Breast epithelium (tissue), 4 donors: ENCODE data around the gene FUZ. TPM values are rescaled to one million over a fixed set of nuclear protein-coding genes. Genes with fewer than 3 reads are reported as not detected.

Experiments used
- DNase-seq, 2 donors: peaks; one replicate each; pipeline ENCODE4 v3.0.0-alpha.2; 2019; ENCODE audit warnings: low spot score in 2 of 2
- H3K27ac ChIP-seq, 2 donors: fragments of 200-600 bp; sonication (generic) in 1 of 2; one replicate each; pipeline ENCODE4 v1.5.1; 2016 to 2019; ENCODE audit warnings: mild to moderate bottlenecking in 1 of 2
- H3K27me3 ChIP-seq, 2 donors: fragments of 200-600 bp; sonication (generic) in 1 of 2; one replicate each; pipeline versions ENCODE4 v1.5.1 to v1.6.0; 2017 to 2019; ENCODE audit warnings: control low read depth in 1 of 2, mild to moderate bottlenecking in 1 of 2
- H3K36me3 ChIP-seq: fragments of 200-600 bp; one replicate; pipeline ENCODE4 v1.5.1; 2019
- H3K4me1 ChIP-seq, 2 donors: fragments of 200-600 bp; sonication (generic); one replicate each; pipeline ENCODE4 v1.5.1; 2016 to 2019; ENCODE audit warnings: control low read depth in 1 of 2
- H3K4me3 ChIP-seq, 3 donors: fragments of 200-600 bp; sonication (generic); 1 replicate in 2 of 3; 2 replicates in 1 of 3; pipeline ENCODE4 v1.5.1; 2016 to 2019; ENCODE audit warnings: mild to moderate bottlenecking in 3 of 3, moderate library complexity in 2 of 3
- H3K9me3 ChIP-seq, 2 donors: fragments of 200-600 bp; sonication (generic) in 1 of 2; one replicate each; pipeline ENCODE4 v1.5.1; 2016 to 2019; ENCODE audit warnings: control low read depth in 1 of 2
- POLR2A ChIP-seq: fragments of 450-650 bp; IDR thresholded peaks from one replicate; pipeline ENCODE4 v1.6.1; 2016; ENCODE audit warnings: antibody characterized with exemption, mild to moderate bottlenecking, moderate library complexity
- POLR2AphosphoS5 ChIP-seq, 3 donors: sonication (generic); formaldehyde crosslinking; IDR thresholded peaks; one replicate each; pipeline ENCODE4 v1.6.1; 2017; ENCODE audit warnings: antibody characterized with exemption in 3 of 3
- intact Hi-C: fragments of 100-400 bp; cut with DNase I; formaldehyde crosslinking; loops from one replicate; pipeline ENCODE4 v1.15.1; 2023; ENCODE audit warnings: low total_unique reads
- total RNA-seq, 3 donors: library from RNA; depleted of rRNA; stranded (reverse); fragments of >200 nt; gene quantifications; one replicate each; pipeline ENCODE4 v1.1.0, GENCODE V29; 2016
- TF ChIP-seq, protein P1 (sequence below), 3 donors: fragments of 450-650 bp; IDR thresholded peaks; one replicate each; pipeline ENCODE4 v1.5.1; 2016 to 2017; ENCODE audit warnings: antibody characterized with exemption in 3 of 3, mild to moderate bottlenecking in 3 of 3, moderate library complexity in 3 of 3

Gene FUZ
- total RNA-seq, 3 donors from 2014 or later: 13.0 to 27.4 (median 18.7) TPM

GRCh38 chr19:49860336-49861102, 47.4 kb upstream of the FUZ start:
- H3K4me1 ChIP-seq: no peaks in the 10 kb centered on the region
- intact Hi-C loops: loop anchor here (1.0 kb wide), 1 partner anchor 30 kb away; no protein-coding TSS in a partner anchor
- TF ChIP-seq, protein P1, sequence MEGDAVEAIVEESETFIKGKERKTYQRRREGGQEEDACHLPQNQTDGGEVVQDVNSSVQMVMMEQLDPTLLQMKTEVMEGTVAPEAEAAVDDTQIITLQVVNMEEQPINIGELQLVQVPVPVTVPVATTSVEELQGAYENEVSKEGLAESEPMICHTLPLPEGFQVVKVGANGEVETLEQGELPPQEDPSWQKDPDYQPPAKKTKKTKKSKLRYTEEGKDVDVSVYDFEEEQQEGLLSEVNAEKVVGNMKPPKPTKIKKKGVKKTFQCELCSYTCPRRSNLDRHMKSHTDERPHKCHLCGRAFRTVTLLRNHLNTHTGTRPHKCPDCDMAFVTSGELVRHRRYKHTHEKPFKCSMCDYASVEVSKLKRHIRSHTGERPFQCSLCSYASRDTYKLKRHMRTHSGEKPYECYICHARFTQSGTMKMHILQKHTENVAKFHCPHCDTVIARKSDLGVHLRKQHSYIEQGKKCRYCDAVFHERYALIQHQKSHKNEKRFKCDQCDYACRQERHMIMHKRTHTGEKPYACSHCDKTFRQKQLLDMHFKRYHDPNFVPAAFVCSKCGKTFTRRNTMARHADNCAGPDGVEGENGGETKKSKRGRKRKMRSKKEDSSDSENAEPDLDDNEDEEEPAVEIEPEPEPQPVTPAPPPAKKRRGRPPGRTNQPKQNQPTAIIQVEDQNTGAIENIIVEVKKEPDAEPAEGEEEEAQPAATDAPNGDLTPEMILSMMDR (IDR thresholded peaks at IDR 0.05): no peak
- no peak for TF ChIP-seq POLR2AphosphoS5 (IDR thresholded peaks at IDR 0.05)
- TF ChIP-seq POLR2A: no peak
- no peak for DNase-seq
- H3K4me3 ChIP-seq: no peak overlapping the region
- peaks cover 3% of the 10 kb centered on the region for H3K36me3 ChIP-seq
- no peaks in the 10 kb centered on the region for H3K27me3 ChIP-seq
- no peaks in the 10 kb centered on the region for H3K9me3 ChIP-seq
- peak overlapping the region; percentile 62 to 72 for H3K27ac ChIP-seq

DNA sequence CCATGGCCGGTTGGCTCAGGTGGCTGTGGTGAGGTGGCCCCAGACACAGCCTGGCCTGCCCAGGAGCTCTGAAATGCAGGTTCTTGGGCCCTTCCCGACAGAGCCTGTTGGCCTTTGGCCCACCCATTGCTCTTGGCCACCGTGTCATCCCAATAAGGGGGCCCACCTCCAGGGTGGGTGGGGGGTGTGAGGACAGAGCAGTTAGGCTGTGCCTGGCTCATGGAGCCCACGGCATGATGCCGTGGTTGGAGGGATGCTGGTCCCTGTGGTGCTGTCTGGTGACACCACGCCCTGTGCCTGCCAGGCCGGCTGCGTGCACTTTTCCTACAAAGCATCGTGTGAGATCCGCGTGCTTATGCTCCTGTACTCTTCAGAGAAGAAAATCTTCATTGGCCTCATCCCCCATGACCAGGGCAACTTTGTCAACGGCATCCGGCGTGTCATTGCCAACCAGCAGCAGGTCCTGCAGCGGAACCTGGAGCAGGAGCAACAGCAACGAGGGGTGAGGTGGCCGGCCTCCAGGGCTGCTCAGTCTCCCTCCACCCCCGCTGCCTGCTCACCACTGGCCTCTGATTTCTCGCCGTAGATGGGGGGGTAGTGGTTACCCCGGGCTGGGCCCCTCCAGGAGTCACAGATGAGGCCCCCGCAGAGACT, 46.7 kb upstream of the FUZ start:
- Histone ChIP-seq H3K27ac (no peak overlapping the region), H3K4me1 (no peaks in the 10 kb centered on the region), H3K27me3 (no peaks in the 10 kb centered on the region), H3K36me3 (peaks cover 3% of the 10 kb centered on the region), H3K4me3 (no peak overlapping the region), H3K9me3 (no peaks in the 10 kb centered on the region)
- TF ChIP-seq, protein P1 (IDR thresholded peaks at IDR 0.05): no peak
- TF ChIP-seq POLR2A (no peak), POLR2AphosphoS5 (IDR thresholded peaks at IDR 0.05) (no peak)
- DNase-seq: no peak
- intact Hi-C loops: loop anchor here (1.0 kb wide), 1 partner anchor 30 kb away; no protein-coding TSS in a partner anchor

- DNase-seq: no peak
- no peaks in the 10 kb centered on the region for H3K9me3 ChIP-seq
- H3K27ac ChIP-seq: peak overlapping the region in 1 of 2 donors; percentile 25
- H3K4me1 ChIP-seq: no peaks in the 10 kb centered on the region
- intact Hi-C loops: no loop called here
- no peaks in the 10 kb centered on the region for H3K27me3 ChIP-seq
- peaks cover 3% of the 10 kb centered on the region for H3K36me3 ChIP-seq
- TF ChIP-seq POLR2A (no peak), POLR2AphosphoS5 (IDR thresholded peaks at IDR 0.05) (no peak)
- TF ChIP-seq, protein P1 (IDR thresholded peaks at IDR 0.05): no peak
- H3K4me3 ChIP-seq: no peak overlapping the region
Measured at GRCh38 chr19:49858088-49858985, 45.2 kb upstream of the FUZ start.

DNA sequence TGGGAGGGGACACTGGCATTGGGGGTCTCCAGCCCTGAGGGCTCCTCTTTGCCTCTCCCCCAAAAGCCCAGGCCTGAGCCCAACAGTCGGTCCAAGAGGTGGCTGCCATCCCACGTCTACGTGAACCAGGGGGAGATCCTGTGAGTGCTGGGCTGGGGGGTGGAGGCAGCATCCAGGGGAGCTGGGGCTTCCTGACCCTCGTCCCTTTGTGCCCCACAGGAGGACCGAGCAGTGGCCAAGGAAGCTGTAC, 44.7 kb upstream of the FUZ start:
- DNase-seq: no peak
- H3K4me1 ChIP-seq: peaks cover 0 to under 1% of the 10 kb centered on the region in 2 donors
- intact Hi-C loops: no loop called here
- H3K27ac ChIP-seq: peak overlapping the region in 1 of 2 donors; percentile 7
- TF ChIP-seq POLR2A (no peak), POLR2AphosphoS5 (IDR thresholded peaks at IDR 0.05) (no peak)
- TF ChIP-seq, protein P1 (IDR thresholded peaks at IDR 0.05): no peak
- no peak overlapping the region for H3K4me3 ChIP-seq
- H3K9me3 ChIP-seq: no peaks in the 10 kb centered on the region
- H3K27me3 ChIP-seq: no peaks in the 10 kb centered on the region
- peaks cover 3% of the 10 kb centered on the region for H3K36me3 ChIP-seq
